ENCODE measurements around the gene HTR2A.

GRCh38 chr13:46796129-46796514 lies 100.7 kb downstream of the HTR2A start:
- no peak for TF ChIP-seq CTCF (IDR thresholded peaks at IDR 0.05)
- no peak for TF ChIP-seq STAT6 (CRISPR knock-in tag; conservative IDR thresholded peaks at IDR 0.05; ENCODE audit: low read depth)
- no peak for TF ChIP-seq SMAD3 (CRISPR knock-in tag; IDR thresholded peaks at IDR 0.05; ENCODE audit: borderline replicate concordance)
- no peak for TF ChIP-seq CREM (CRISPR knock-in tag; IDR thresholded peaks at IDR 0.05)

Measured in WTC11 (cell line).